Ectodermal cell (in vitro differentiated cells): Measurements from ENCODE around the gene SND1.
A peak's percentile ranks its signal among the peaks of the same experiment; 100 is the strongest.

Experiments used
- H3K27ac ChIP-seq: 2 replicates; pipeline ENCODE4 v1.7.0; 2013; ENCODE audit warnings: mild to moderate bottlenecking, low read depth, low read length; ENCODE audit not compliant: insufficient read depth, poor library complexity, severe bottlenecking
- H3K27me3 ChIP-seq: 2 replicates; pipeline ENCODE4 v1.7.0; 2013; ENCODE audit warnings: mild to moderate bottlenecking, low read length; ENCODE audit not compliant: insufficient read depth, control insufficient read depth, poor library complexity, severe bottlenecking
- H3K36me3 ChIP-seq: one replicate; pipeline ENCODE4 v1.7.0; 2013; ENCODE audit warnings: low read length; ENCODE audit not compliant: control insufficient read depth, insufficient read depth
- H3K4me1 ChIP-seq: one replicate; pipeline ENCODE4 v1.7.0; 2013; ENCODE audit warnings: low read length; ENCODE audit not compliant: control insufficient read depth, insufficient read depth
- H3K4me3 ChIP-seq: 2 replicates; pipeline ENCODE4 v1.7.0; 2013; ENCODE audit warnings: low read depth, low read length, control low read depth; ENCODE audit not compliant: insufficient read depth
- H3K9me3 ChIP-seq: 2 replicates; pipeline ENCODE4 v1.7.0; 2013; ENCODE audit warnings: mild to moderate bottlenecking, low read length, moderate library complexity; ENCODE audit not compliant: control insufficient read depth
- WGBS, 2 experiments: methylation state at CpG; one replicate each; pipeline ENCODE4 v1.1.7; 2013; ENCODE audit warnings: missing lambda C conversion rate in 2 of 2; 5-methylcytosine and 5-hydroxymethylcytosine counted together

SND1 gene

DNA sequence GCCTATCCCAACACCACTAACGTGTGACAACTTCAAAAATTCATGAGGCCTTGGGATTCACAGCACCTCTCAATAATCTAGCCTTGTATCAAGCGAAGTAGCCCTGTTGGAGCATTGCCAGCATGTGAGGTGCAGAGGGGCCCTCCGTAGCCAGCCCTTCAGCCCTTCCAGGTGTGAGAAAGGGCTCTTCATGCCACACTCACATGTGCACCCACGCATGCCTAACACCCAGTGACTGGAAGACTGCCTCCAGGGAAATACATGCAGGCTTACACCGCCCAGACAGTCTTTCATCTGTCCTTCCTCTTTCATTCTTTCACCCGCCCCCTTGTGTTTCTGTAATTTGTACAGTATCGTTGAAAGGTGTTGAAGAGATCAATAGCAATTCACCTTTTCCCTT, 353.1 kb downstream of the SND1 start:
- Histone ChIP-seq H3K36me3 (no peaks in the 10 kb centered on the region), H3K4me3 (no peak overlapping the region), H3K4me1 (peaks cover 12% of the 10 kb centered on the region), H3K9me3 (no peaks in the 10 kb centered on the region), H3K27me3 (no peaks in the 10 kb centered on the region), H3K27ac (no peak overlapping the region)
- WGBS, 2 experiments = 92 to 93% methylated on average over 6 to 7 of the region's 7 CpGs

DNA sequence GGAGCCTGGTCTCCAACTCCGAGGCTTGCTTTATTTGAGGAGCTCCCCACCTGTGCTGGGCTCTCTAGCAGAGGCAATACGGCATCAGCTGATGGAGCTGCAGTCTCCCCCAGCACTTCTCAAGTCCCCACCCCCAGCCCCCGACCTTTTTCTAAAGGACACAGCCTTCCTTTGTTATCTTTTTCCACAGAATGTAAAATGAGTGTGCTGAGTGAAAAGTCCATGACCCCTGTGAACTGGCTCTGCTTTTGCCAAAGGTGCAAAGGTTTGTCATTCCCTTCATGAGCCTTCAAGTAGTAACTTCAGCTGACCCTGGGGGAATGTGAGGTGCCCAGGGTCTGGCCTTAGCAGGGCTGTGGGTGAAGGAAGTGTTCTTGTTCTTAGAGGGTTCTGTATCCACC, 353.8 kb downstream of the SND1 start:
- H3K27me3 ChIP-seq = no peaks in the 10 kb centered on the region
- WGBS, 2 experiments = 73 to 82% methylated on average over 3 of the region's 3 CpGs
- H3K36me3 ChIP-seq = no peaks in the 10 kb centered on the region
- H3K4me3 ChIP-seq = no peak overlapping the region
- H3K4me1 ChIP-seq = peaks cover 16% of the 10 kb centered on the region
- H3K27ac ChIP-seq = no peak overlapping the region
- H3K9me3 ChIP-seq = no peaks in the 10 kb centered on the region

DNA sequence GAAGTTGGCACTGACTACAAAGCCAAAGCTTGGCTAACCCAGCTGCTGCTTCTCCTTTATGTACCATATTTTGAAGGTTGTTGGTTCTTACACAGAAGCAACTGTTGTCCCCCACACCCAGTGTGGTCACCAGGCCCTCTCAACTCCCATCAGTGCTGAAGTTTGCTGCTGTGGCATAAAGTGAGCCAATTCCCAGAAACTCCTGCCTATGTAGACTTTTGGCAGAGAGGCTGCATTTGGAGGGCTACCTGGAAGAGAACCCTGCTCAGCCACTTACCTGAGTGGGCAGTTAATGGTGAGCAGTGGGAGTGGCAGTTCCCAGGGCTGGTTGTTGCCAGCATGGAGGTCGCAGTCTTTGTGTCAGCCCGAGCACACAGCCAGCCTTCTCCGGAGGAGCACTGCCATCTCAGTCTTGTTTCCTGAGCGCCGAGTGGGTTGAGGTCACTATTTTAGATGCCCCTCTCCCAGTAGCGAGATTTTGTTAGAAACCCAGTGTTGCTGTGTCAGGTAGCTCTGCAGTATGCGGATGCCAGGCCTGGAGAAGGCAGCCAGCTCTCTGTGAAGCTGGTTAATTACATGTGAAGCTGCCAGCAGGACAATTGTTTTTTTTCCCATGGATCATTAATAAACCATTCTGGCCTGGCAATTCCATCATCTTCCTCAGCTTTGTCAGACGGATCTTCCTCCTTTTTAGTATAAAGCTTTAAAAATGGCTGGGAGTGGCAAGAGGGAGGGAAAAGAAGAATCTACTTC, 354.7 kb downstream of the SND1 start:
- Histone ChIP-seq H3K36me3 (no peaks in the 10 kb centered on the region), H3K9me3 (no peaks in the 10 kb centered on the region), H3K27ac (no peak overlapping the region), H3K27me3 (no peaks in the 10 kb centered on the region), H3K4me3 (no peak overlapping the region), H3K4me1 (peaks cover 25% of the 10 kb centered on the region)
- WGBS, 2 experiments = 90 to 92% methylated on average over 7 to 8 of the region's 8 CpGs

DNA sequence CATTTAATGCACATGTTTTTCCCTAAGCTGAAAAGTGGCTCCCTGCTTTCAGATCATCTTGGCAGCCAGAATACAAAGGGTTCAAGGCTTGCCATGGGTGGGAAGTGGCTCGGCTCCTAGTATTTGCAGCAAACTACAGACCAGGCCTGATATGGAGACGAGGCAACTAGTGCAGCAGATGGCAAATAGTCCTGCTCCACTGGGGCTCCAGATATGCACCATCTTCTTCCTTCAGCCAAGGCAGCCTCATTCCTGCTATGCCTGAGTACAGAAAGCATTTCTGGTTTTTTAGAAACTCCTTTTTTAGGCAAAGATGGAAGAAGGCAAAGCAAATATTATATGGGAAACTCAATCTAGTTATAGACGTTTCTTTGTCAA, 355.3 kb downstream of the SND1 start:
- no peaks in the 10 kb centered on the region for H3K27me3 ChIP-seq
- H3K9me3 ChIP-seq = no peaks in the 10 kb centered on the region
- no peak overlapping the region for H3K27ac ChIP-seq
- peaks cover 30% of the 10 kb centered on the region for H3K4me1 ChIP-seq
- no peak overlapping the region for H3K4me3 ChIP-seq
- WGBS, 2 experiments = 85 to 92% methylated on average over 3 of the region's 3 CpGs
- H3K36me3 ChIP-seq = no peaks in the 10 kb centered on the region

DNA sequence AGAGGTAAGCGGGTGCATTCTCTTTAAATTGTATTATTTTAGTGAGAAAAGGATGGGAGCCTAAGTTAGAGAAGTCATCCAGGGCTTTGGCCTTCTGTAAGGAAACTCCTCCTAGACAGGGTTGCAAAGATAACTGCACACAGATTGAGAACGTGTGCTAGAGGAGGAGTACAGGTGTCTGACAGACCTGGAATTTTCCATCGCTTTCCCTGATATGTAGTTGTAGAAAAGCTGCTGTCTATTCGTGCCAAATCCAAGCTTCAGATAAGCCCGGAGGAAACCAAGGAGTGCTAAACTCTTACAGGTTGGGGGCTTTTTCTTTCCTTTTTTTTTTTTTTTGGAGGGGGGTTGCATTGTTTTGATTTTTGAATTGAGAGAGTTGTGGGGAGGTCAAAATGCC, 356.1 kb downstream of the SND1 start:
- 92 to 97% methylated on average over 5 of the region's 5 CpGs for WGBS, 2 experiments
- Histone ChIP-seq H3K27ac (no peak overlapping the region), H3K4me3 (no peak overlapping the region), H3K27me3 (no peaks in the 10 kb centered on the region), H3K4me1 (peaks cover 38% of the 10 kb centered on the region), H3K36me3 (peaks cover under 1% of the 10 kb centered on the region), H3K9me3 (no peaks in the 10 kb centered on the region)

DNA sequence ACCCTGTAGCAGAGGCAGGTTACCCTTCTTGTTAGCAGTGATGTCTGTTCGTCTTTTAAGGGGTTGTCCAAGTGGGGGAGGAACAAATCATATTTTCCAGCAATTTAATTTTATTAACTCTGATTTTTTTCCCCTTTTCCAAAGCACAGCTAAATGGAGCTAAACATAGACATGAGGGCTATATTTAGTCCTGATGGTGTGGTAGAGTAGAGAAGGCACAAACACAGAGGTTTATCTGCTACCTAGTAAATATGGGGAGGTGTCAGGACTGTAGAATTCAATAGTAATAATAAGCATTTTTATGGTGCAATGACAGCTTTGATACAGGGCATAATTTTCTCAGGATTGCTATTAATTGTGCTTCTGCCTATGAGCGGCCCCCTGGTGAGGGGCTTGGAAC, 356.8 kb downstream of the SND1 start:
- Histone ChIP-seq H3K27me3 (no peaks in the 10 kb centered on the region), H3K36me3 (peaks cover 3% of the 10 kb centered on the region), H3K27ac (no peak overlapping the region), H3K4me1 (peaks cover 38% of the 10 kb centered on the region), H3K9me3 (no peaks in the 10 kb centered on the region), H3K4me3 (no peak overlapping the region)
- WGBS, 2 experiments = 83 to 100% methylated on average over 1 of the region's 2 CpGs

DNA sequence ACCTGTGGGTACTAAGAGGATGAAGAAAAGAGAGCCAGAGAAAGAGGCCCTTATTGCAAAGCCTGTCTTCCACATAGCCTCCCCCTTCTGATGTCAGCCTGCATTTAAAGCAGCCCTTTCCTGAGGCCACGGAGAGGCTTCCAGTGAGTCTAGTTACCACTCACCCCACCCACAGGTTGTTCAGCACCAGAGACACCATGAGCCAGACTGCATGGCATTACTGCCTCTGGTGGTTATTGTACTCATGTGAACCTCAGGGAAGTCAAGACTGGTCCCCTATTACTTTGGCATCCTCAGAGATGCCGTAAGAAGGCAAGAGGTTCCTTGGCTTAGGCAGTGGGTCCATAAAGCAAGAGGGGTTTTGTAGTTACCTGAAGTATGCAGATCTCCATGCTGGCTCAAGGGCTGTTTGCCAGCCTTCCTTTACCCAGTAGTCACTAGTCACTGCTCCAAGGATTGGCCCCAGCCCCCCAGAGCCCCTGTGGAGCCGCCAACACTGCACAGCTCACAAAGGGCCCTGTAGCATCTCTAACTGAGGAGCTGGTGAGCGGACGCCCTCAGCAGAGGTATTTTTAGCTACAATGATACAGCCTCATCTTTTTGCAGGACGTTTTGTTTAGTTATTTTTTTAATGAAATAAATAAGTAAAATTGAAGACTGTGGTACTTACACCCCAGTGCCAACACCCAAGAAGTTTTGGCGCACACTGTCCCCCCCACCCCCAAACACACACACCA, 358.6 kb downstream of the SND1 start:
- no peak overlapping the region for H3K4me3 ChIP-seq
- no peak overlapping the region for H3K27ac ChIP-seq

DNA sequence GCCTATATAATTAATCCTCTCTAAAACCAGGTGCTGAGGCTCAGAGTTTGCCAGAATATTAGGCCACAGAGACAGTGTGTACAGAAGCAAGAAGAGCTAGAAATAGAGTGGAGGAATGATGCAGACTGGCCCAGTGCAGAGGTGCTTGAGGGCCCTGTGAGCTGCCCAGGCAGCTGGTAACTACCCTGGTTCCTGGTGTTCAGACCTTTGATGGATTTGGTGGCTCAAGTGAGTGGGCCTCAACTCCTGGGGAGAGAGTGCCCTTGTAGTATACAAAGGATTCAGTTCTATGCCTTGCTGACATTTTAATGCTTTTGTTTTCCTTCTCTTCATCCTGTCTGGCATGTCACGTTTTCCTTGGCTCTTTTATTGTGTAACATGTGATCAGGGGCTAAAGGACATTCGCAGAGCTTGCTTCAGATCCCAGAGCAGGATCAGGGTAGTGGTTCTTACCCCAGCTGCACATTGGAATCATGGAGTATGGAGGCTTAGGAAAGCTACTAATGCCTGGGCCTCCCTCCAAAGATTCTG, 359.2 kb downstream of the SND1 start:
- peak overlapping the region; percentile 9 for H3K27ac ChIP-seq
- 16 to 22% methylated on average over 2 of the region's 2 CpGs for WGBS, 2 experiments
- peaks cover 3% of the 10 kb centered on the region for H3K36me3 ChIP-seq
- no peaks in the 10 kb centered on the region for H3K9me3 ChIP-seq
- H3K27me3 ChIP-seq = no peaks in the 10 kb centered on the region
- no peak overlapping the region for H3K4me3 ChIP-seq
- H3K4me1 ChIP-seq = peaks cover 29% of the 10 kb centered on the region

More for the DNA sequence above, 358.6 kb downstream of the SND1 start:
- 70 to 93% methylated on average over 7 of the region's 7 CpGs for WGBS, 2 experiments
- H3K27me3 ChIP-seq = no peaks in the 10 kb centered on the region
- peaks cover 32% of the 10 kb centered on the region for H3K4me1 ChIP-seq
- no peaks in the 10 kb centered on the region for H3K9me3 ChIP-seq
- peaks cover 3% of the 10 kb centered on the region for H3K36me3 ChIP-seq

DNA sequence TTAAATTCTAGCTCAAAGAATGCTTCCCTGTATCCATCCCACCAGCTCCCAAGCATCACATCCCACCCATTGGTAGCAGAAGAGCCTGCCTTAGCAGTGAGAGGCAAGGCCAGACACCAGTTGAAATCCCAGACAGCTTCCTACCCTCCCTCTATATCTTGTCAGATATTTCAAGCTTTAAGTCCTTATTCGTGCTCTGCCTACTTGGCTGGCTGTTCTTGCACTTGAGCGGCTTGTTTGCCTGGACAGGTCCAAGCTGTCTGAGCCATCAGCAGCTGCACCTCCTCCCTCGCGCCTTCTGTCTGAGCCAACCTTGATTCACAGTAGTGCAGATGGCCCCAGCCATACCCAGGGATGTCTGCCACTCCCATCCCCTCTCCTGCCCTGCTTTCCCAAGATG, 362.8 kb downstream of the SND1 start:
- Histone ChIP-seq H3K27ac (no peak overlapping the region), H3K9me3 (no peaks in the 10 kb centered on the region), H3K27me3 (no peaks in the 10 kb centered on the region), H3K4me1 (peaks cover 53% of the 10 kb centered on the region), H3K4me3 (no peak overlapping the region), H3K36me3 (peaks cover 3% of the 10 kb centered on the region)
- 96 to 97% methylated on average over 4 of the region's 4 CpGs for WGBS, 2 experiments

DNA sequence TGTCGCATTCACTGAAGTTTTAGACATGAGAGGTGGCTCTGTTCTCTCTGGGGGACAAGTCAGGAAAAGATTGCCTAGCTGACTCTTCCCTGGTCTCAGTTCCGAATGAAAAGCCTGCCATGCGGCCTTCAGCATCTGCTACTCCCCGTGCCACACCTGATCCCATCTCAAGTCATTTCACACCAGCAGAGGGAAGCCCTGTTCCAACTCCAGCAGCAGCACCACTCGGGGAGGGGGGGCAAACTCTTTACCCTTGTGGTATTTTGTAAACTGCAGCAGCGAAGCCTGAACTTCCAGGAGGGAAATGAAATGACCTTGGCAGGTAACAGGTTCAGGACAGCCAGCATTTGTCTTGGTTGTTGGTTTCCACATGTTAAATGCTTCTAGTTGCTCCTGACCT, 365.5 kb downstream of the SND1 start:
- peaks cover 3% of the 10 kb centered on the region for H3K36me3 ChIP-seq
- H3K27me3 ChIP-seq = no peaks in the 10 kb centered on the region
- no peak overlapping the region for H3K27ac ChIP-seq
- H3K4me1 ChIP-seq = peaks cover 49% of the 10 kb centered on the region
- H3K4me3 ChIP-seq = no peak overlapping the region
- no peaks in the 10 kb centered on the region for H3K9me3 ChIP-seq
- 80 to 83% methylated on average over 6 of the region's 6 CpGs for WGBS, 2 experiments
